Measurements from ENCODE around the gene WDR93. TPM values are rescaled to one million over a fixed set of nuclear protein-coding genes. Genes with fewer than 3 reads are reported as not detected.
"Not testable (repeated sequence)": the region's sequence is repeated elsewhere in the genome, so short reads cannot be mapped to it uniquely, and the experiment has no call there.

The WDR93 gene
- total RNA-seq, 4 donors from 2014 or later = not detected

DNA sequence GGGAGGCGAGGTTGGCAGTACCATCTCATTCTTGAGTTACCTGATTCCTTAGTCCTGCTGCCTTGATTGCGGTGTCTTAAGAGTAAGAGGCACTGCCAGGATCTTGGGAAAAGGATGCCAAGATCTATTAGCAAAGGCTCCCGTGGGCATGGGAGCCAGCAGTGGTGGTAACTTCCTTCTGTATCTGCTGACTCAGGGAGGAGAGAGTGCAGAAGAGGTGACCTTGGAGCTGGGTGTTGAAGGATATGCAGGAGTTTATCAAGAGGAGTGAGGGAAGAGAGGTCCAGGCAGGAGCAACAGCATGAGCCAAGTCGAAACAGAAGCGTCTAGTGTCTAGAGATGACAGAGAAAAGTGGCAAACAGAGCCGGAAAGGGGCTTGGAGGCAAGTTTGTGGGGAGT lies 90.0 kb downstream of the WDR93 start:
- Histone ChIP-seq H3K4me3 (no peak overlapping the region), H3K27ac (peak overlapping the region; percentile 74 to 89 (median 85)), H3K9me3 (no peaks in the 10 kb centered on the region), H3K4me1 (peaks cover 42 to 76% (median 55%) of the 10 kb centered on the region in 4 donors), H3K27me3 (no peaks in the 10 kb centered on the region), H3K36me3 (no peaks in the 10 kb centered on the region)
- in situ Hi-C loops (cut with MboI; ENCODE audit: low pct_ligation_motif_present in 1 of 4, low pct_unique_long_range_greater_than_20kb in 1 of 4, low sequenced_read_pairs in 3 of 4) = no loop called here
- intact Hi-C loops (cut with DNase I; ENCODE audit: low total_unique reads) = no loop called here
- 40 to 50% methylated on average over 2 to 6 of the region's 6 CpGs for WGBS, 2 donors (ENCODE audit: low coverage in 1 of 2)
- no peak for DNase-seq
- no peak for TF ChIP-seq POLR2AphosphoS5 (IDR thresholded peaks at IDR 0.05)
- no peak for TF ChIP-seq CTCF (IDR thresholded peaks at IDR 0.05)
- TF ChIP-seq POLR2A (IDR thresholded peaks at IDR 0.05) = no peak
- TF ChIP-seq EP300 (IDR thresholded peaks at IDR 0.05; ENCODE audit: low read depth) = no peak

GRCh38 chr15:89781055-89781454 lies 90.4 kb downstream of the WDR93 start:
- peaks cover 37 to 76% (median 54%) of the 10 kb centered on the region in 4 donors for H3K4me1 ChIP-seq
- DNase-seq = peak; percentile 73
- 42% methylated on average over 6 of the region's 6 CpGs; no CpG with 5 or more reads in 1 of the 2 donors for WGBS, 2 donors (ENCODE audit: low coverage in 1 of 2)
- H3K4me3 ChIP-seq = no peak overlapping the region
- TF ChIP-seq EP300 (IDR thresholded peaks at IDR 0.05; ENCODE audit: low read depth) = no peak
- no peak for TF ChIP-seq POLR2AphosphoS5 (IDR thresholded peaks at IDR 0.05)
- no peak for TF ChIP-seq CTCF (IDR thresholded peaks at IDR 0.05)
- no peak for TF ChIP-seq POLR2A (IDR thresholded peaks at IDR 0.05)
- intact Hi-C loops (cut with DNase I; ENCODE audit: low total_unique reads) (no loop called here), in situ Hi-C loops (cut with MboI; ENCODE audit: low pct_ligation_motif_present in 1 of 4, low pct_unique_long_range_greater_than_20kb in 1 of 4, low sequenced_read_pairs in 3 of 4) (no loop called here)
- H3K9me3 ChIP-seq = no peaks in the 10 kb centered on the region
- peak overlapping the region; percentile 74 to 89 (median 85) for H3K27ac ChIP-seq
- no peaks in the 10 kb centered on the region for H3K27me3 ChIP-seq
- no peaks in the 10 kb centered on the region for H3K36me3 ChIP-seq

DNA sequence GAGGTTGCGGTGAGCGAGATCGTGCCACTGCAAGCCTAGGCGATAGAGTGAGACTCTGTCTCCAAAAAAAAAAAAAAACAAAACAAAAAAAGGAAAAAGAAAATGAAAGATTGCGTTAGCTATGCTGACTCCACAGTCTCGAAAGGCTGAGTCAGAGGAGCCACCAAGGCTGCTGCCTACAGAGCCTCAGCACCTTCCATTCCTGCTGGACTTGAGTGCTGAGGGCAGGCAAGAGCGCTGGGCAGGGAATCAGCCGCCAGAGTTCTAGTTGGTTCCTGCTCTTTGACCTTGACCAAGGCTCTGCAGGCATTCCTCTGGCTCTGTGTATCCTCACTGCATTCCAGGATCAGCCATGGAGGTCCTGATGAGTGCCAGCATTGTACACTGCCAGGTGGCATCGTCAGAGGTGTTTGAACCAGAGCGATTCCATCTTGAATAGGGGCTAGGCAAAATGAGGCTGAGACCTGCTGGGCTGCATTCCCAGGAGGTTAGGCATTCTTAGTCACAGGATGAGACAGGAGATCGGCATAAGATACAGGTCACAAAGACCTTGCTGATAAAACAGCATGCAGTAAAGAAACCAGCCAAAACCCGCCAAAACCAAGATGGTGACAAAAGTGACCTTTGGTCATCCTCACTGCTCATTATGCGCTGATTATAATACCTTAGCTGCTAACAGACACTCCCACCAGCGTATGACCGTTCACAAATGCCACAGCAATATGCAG lies 91.4 kb downstream of the WDR93 start:
- H3K27ac ChIP-seq = peak overlapping the region; percentile 87 to 90 (median 89)
- no peaks in the 10 kb centered on the region for H3K36me3 ChIP-seq
- WGBS, 2 donors (ENCODE audit: low coverage in 1 of 2) = 70 to 77% methylated on average over 7 to 15 of the region's 15 CpGs
- TF ChIP-seq CTCF (IDR thresholded peaks at IDR 0.05) (no peak), POLR2A (IDR thresholded peaks at IDR 0.05) (no peak), POLR2AphosphoS5 (IDR thresholded peaks at IDR 0.05) (no peak), EP300 (IDR thresholded peaks at IDR 0.05; ENCODE audit: low read depth) (no peak)
- peak; percentile 37 for DNase-seq
- H3K9me3 ChIP-seq = no peaks in the 10 kb centered on the region
- peaks cover 30 to 73% (median 46%) of the 10 kb centered on the region in 4 donors for H3K4me1 ChIP-seq
- no peaks in the 10 kb centered on the region for H3K27me3 ChIP-seq
- intact Hi-C loops (cut with DNase I; ENCODE audit: low total_unique reads) (no loop called here), in situ Hi-C loops (cut with MboI; ENCODE audit: low pct_ligation_motif_present in 1 of 4, low pct_unique_long_range_greater_than_20kb in 1 of 4, low sequenced_read_pairs in 3 of 4) (no loop called here)
- H3K4me3 ChIP-seq = no peak overlapping the region

GRCh38 chr15:89782619-89782950 lies 92.0 kb downstream of the WDR93 start:
- DNase-seq; H3K9me3 ChIP-seq; H3K27me3 ChIP-seq; H3K36me3 ChIP-seq; intact Hi-C loops (cut with DNase I; ENCODE audit: low total_unique reads); H3K4me3 ChIP-seq; in situ Hi-C loops (cut with MboI; ENCODE audit: low pct_ligation_motif_present in 1 of 4, low pct_unique_long_range_greater_than_20kb in 1 of 4, low sequenced_read_pairs in 3 of 4): not testable (repeated sequence)
- Histone ChIP-seq H3K4me1 (peaks cover 30 to 73% (median 46%) of the 10 kb centered on the region in 4 donors), H3K27ac (peak overlapping the region; percentile 87 to 90 (median 89))
- 81% methylated on average over 9 of the region's 9 CpGs; no CpG with 5 or more reads in 1 of the 2 donors for WGBS, 2 donors (ENCODE audit: low coverage in 1 of 2)
